Body of pancreas (tissue), 4 donors: ENCODE data around the gene OPRL1.

Experiments
- POLR2A ChIP-seq, 3 donors: fragments of 450-650 bp; IDR thresholded peaks; one replicate each; pipeline ENCODE4 v1.6.1; 2016; ENCODE audit warnings: antibody characterized with exemption in 3 of 3, mild to moderate bottlenecking in 2 of 3
- TF ChIP-seq, protein P1 (sequence below), 7 experiments: fragments of 450-650 bp in 4 of 7; fragments of 200-600 bp in 3 of 7; sonication (generic) in 3 of 7; IDR thresholded peaks; one replicate each; pipeline ENCODE4 v1.5.1; 2016 to 2019; ENCODE audit warnings: antibody characterized with exemption in 7 of 7

DNA sequence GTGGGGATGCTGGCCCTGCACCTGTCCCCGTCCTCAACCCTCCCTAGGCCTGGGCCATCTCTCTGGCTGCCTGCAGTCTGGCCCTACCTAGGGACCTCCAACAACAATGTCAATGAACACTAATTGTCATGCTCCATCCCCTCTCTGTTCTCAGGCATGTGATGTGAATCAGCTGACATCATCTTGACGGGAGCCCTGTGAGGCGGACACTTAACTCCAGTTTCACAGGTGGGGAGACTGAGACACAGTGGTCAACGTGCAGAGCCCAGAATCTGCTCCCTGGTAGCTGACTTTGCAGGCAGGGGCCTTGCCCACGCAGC is 17.6 kb upstream of the OPRL1 start:
- TF ChIP-seq, protein P1, sequence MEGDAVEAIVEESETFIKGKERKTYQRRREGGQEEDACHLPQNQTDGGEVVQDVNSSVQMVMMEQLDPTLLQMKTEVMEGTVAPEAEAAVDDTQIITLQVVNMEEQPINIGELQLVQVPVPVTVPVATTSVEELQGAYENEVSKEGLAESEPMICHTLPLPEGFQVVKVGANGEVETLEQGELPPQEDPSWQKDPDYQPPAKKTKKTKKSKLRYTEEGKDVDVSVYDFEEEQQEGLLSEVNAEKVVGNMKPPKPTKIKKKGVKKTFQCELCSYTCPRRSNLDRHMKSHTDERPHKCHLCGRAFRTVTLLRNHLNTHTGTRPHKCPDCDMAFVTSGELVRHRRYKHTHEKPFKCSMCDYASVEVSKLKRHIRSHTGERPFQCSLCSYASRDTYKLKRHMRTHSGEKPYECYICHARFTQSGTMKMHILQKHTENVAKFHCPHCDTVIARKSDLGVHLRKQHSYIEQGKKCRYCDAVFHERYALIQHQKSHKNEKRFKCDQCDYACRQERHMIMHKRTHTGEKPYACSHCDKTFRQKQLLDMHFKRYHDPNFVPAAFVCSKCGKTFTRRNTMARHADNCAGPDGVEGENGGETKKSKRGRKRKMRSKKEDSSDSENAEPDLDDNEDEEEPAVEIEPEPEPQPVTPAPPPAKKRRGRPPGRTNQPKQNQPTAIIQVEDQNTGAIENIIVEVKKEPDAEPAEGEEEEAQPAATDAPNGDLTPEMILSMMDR (IDR thresholded peaks at IDR 0.05), result no peak
- TF ChIP-seq POLR2A (IDR thresholded peaks at IDR 0.05), result no peak
